IMR-90 (cell line): ENCODE measurements around the gene TCOF1. TPM values are rescaled to one million over a fixed set of nuclear protein-coding genes. Genes with fewer than 3 reads are reported as not detected.

Experiments
- ATAC-seq: fragments of 200-7000 bp; cut with Tn5 transposase; 2 replicates; pipeline ENCODE4 v1.9.1; 2020; ENCODE audit warnings: low read depth, mild to moderate bottlenecking, moderate library complexity
- BruUV-seq: library from RNA; stranded (reverse); fragments of 400-500 nt; replicated peaks from 2 replicates; lab custom pipeline; 2021; lab: Mats Ljungman, UMichigan
- CTCF ChIA-PET: fragments of 300-600 bp; formaldehyde crosslinking; extraction: SDS; loops from one replicate; lab custom pipeline; 2021; ENCODE audit warnings: antibody characterized with exemption; lab: Yijun Ruan, JAX
- POLR2A ChIA-PET: fragments of 300-600 bp; sonication (Branson Sonifier 250); formaldehyde crosslinking; loops from one replicate; lab custom pipeline; 2022; ENCODE audit warnings: antibody characterized with exemption; ENCODE audit not compliant: unreplicated experiment; lab: Charles Lee
- DNase-seq: peaks from one replicate; pipeline ENCODE4 v3.0.0; 2013
- H2AFZ ChIP-seq: replicated peaks from 2 replicates; pipeline ENCODE3; 2013; ENCODE audit warnings: low read length, mild to moderate bottlenecking; ENCODE audit not compliant: poor library complexity
- H2AK5ac ChIP-seq: 2 replicates; pipeline ENCODE4 v1.6.1; 2013; ENCODE audit warnings: low read depth, low read length, inconsistent platforms
- H2AK9ac ChIP-seq: replicated peaks from 2 replicates; pipeline ENCODE3; 2013; ENCODE audit warnings: mild to moderate bottlenecking, low read depth, low read length, moderate library complexity; ENCODE audit not compliant: poor library complexity
- H2BK120ac ChIP-seq: 2 replicates; pipeline ENCODE4 v1.6.1; 2013; ENCODE audit warnings: low read depth, low read length, inconsistent platforms
- H2BK15ac ChIP-seq: 3 replicates; pipeline ENCODE4 v1.6.1; 2013; ENCODE audit warnings: low read depth, low read length, inconsistent platforms
- H2BK20ac ChIP-seq: 2 replicates; pipeline ENCODE4 v1.6.1; 2013; ENCODE audit warnings: low read depth, mild to moderate bottlenecking, inconsistent platforms, low read length, moderate library complexity
- H2BK5ac ChIP-seq: 2 replicates; pipeline ENCODE4 v1.6.1; 2013; ENCODE audit warnings: mild to moderate bottlenecking, low read depth, low read length, inconsistent platforms; ENCODE audit not compliant: poor library complexity, severe bottlenecking
- H3K14ac ChIP-seq: replicated peaks from 2 replicates; pipeline ENCODE4 v1.6.1; 2013; ENCODE audit warnings: low read depth, low read length, inconsistent platforms
- H3K18ac ChIP-seq: 2 replicates; pipeline ENCODE4 v1.6.1; 2013; ENCODE audit warnings: low read depth, low read length, control low read depth
- H3K23ac ChIP-seq: 2 replicates; pipeline ENCODE4 v1.6.1; 2013; ENCODE audit warnings: low read depth, low read length, inconsistent platforms
- H3K27ac ChIP-seq: 2 replicates; pipeline ENCODE4 v1.5.1; 2013; ENCODE audit warnings: mild to moderate bottlenecking, control low read depth, low read length; ENCODE audit not compliant: insufficient read depth
- H3K27me3 ChIP-seq: 2 replicates; pipeline ENCODE4 v1.6.1; 2013; ENCODE audit warnings: low read length; ENCODE audit not compliant: control insufficient read depth, insufficient read depth
- H3K36me3 ChIP-seq: 2 replicates; pipeline ENCODE4 v1.6.1; 2013; ENCODE audit warnings: low read length, mixed read lengths; ENCODE audit not compliant: control insufficient read depth, insufficient read depth
- H3K4ac ChIP-seq: 2 replicates; pipeline ENCODE4 v1.6.1; 2013; ENCODE audit warnings: low read depth, low read length, inconsistent platforms
- H3K4me1 ChIP-seq: 2 replicates; pipeline ENCODE4 v1.6.1; 2013; ENCODE audit warnings: low read length, mixed read lengths; ENCODE audit not compliant: control insufficient read depth, insufficient read depth
- H3K4me2 ChIP-seq: 2 replicates; pipeline ENCODE4 v1.6.1; 2013; ENCODE audit warnings: low read depth, mild to moderate bottlenecking, control low read depth, low read length, moderate library complexity
- H3K4me3 ChIP-seq: 2 replicates; pipeline ENCODE4 v1.5.1; 2013; ENCODE audit warnings: low read depth, mild to moderate bottlenecking, control low read depth, low read length, moderate library complexity; ENCODE audit not compliant: insufficient read depth
- H3K56ac ChIP-seq: 2 replicates; pipeline ENCODE4 v1.6.1; 2013; ENCODE audit warnings: low read length, inconsistent platforms; ENCODE audit not compliant: insufficient read depth; ENCODE audit errors: extremely low read depth
- H3K79me1 ChIP-seq, 2 experiments: 2 replicates each; pipeline ENCODE4 v1.6.1; 2013; ENCODE audit warnings: low read length in 2 of 2, inconsistent platforms in 1 of 2, low read depth in 1 of 2
- H3K9ac ChIP-seq: 2 replicates; pipeline ENCODE4 v1.6.1; 2013; ENCODE audit warnings: low read depth, low read length, control low read depth
- H3K9me1 ChIP-seq: 2 replicates; pipeline ENCODE4 v1.6.1; 2013; ENCODE audit warnings: low read length, inconsistent platforms; ENCODE audit not compliant: insufficient read depth
- H3K9me3 ChIP-seq: 2 replicates; pipeline ENCODE4 v1.6.1; 2013; ENCODE audit warnings: low read length; ENCODE audit not compliant: control insufficient read depth, insufficient read depth
- H4K20me1 ChIP-seq: 2 replicates; pipeline ENCODE4 v1.6.1; 2013; ENCODE audit warnings: low read length, inconsistent platforms; ENCODE audit not compliant: insufficient read depth
- H4K5ac ChIP-seq: 2 replicates; pipeline ENCODE4 v1.6.1; 2013; ENCODE audit warnings: mild to moderate bottlenecking, low read depth, low read length, control low read depth
- H4K8ac ChIP-seq, 2 experiments: 2 replicates each; pipeline ENCODE4 v1.6.1; 2013; ENCODE audit warnings: low read depth in 2 of 2, low read length in 2 of 2, control low read depth in 1 of 2, inconsistent platforms in 1 of 2
- H4K91ac ChIP-seq: 2 replicates; pipeline ENCODE4 v1.6.1; 2013; ENCODE audit warnings: low read depth, low read length, inconsistent platforms; ENCODE audit not compliant: insufficient read depth
- BHLHE40 ChIP-seq: fragments of 150-350 bp; IDR thresholded peaks from 2 replicates; pipeline ENCODE4 v1.6.1; 2016; ENCODE audit warnings: mild to moderate bottlenecking, low read depth, low read length
- FOS ChIP-seq: fragments of 150-350 bp; IDR thresholded peaks from 2 replicates; pipeline ENCODE4 v1.6.1; 2016; ENCODE audit warnings: low read depth, low read length
- POLR2A ChIP-seq: IDR thresholded peaks from 2 replicates; pipeline ENCODE4 v1.6.1; 2012; ENCODE audit warnings: mild to moderate bottlenecking, low read depth, low read length
- RCOR1 ChIP-seq: IDR thresholded peaks from 2 replicates; pipeline ENCODE4 v1.6.1; 2012; ENCODE audit warnings: mild to moderate bottlenecking, low read length, improper control_type of control experiment; ENCODE audit not compliant: insufficient replicate concordance
- WGBS, 2 experiments: methylation state at CpG; one replicate each; pipeline versions ENCODE4 v1.1.5 to v1.1.7; 2013; ENCODE audit warnings: missing lambda C conversion rate in 2 of 2; ENCODE audit not compliant: insufficient read length in 1 of 2; ENCODE audit errors: extremely low coverage in 2 of 2; 5-methylcytosine and 5-hydroxymethylcytosine counted together
- dilution Hi-C: fragments of 300-500 bp; cut with HindIII; formaldehyde crosslinking; loops from one replicate; pipeline ENCODE4 v1.14.3; 2018; ENCODE audit warnings: low sequenced_read_pairs; ENCODE audit not compliant: unreplicated experiment
- in situ Hi-C: fragments of 300-500 bp; cut with MboI; formaldehyde crosslinking; loops from 3 replicates; pipeline ENCODE4 v1.14.3; 2019; ENCODE audit warnings: low sequenced_read_pairs, inconsistent platforms, mixed read lengths
- intact Hi-C: fragments of 100-400 bp; cut with micrococcal nuclease; formaldehyde crosslinking; loops from 2 replicates; pipeline ENCODE4 v1.10.0; 2022
- polyA plus RNA-seq, 3 experiments: library from polyadenylated mRNA; depleted of rRNA; stranded (reverse); fragments of >200 nt; gene quantifications; 2 replicates each; pipeline ENCODE4 v1.2.3, GENCODE V29; 2012; ENCODE audit warnings: low replicate concordance in 1 of 3
- total RNA-seq: library from RNA; depleted of rRNA; stranded (reverse); fragments of >200 nt; gene quantifications from 2 replicates; pipeline ENCODE4 v1.2.3, GENCODE V29; 2012; rRNA removed
- TF ChIP-seq, protein P1 (sequence below): fragments of 150-350 bp; IDR thresholded peaks from 2 replicates; pipeline ENCODE4 v1.6.1; 2017; ENCODE audit warnings: mild to moderate bottlenecking, antibody characterized with exemption, low read length, low read depth
- TF ChIP-seq, protein P2 (sequence below): fragments of 150-350 bp; IDR thresholded peaks from 2 replicates; pipeline ENCODE4 v1.6.1; 2016; ENCODE audit warnings: low read depth, mild to moderate bottlenecking, low read length, moderate library complexity, borderline replicate concordance

The TCOF1 gene
- total and polyA plus RNA-seq, 2 of the 4 experiments (the other 2 are of a cell fraction), result 18.2 to 19.7 TPM

DNA sequence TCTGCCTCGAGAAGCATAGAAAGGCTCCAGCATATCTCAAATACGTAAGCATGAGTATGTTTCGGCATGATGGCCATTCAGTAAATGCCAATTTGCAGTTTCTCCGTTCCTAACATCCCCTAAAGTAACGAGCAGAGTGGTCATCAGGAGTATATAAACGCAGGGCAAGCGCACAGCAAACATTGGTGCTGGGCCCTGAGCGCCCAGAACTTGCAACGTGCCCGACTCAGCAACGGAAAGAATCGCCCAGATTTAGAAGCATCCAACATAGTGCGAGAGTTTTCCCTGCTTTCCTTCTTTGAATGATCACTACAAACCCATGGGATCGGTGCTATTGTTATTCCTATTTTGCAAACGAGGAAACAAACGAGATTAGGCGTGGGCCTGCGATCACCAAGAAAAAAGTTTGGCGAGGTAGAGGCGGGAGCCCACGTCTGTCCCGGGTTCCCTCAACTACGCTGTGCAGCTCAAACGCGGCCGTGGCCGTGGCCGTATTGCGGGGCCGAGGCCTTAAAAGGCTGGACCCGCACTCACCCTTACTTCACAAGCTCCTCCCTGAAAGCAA lies 91.5 kb downstream of the TCOF1 start:
- ChIA-PET POLR2A (interaction anchor here (0.7 to 1.0 kb wide), 2 partner anchors 81 to 701 kb away, joined by 3 read pairs; no protein-coding TSS in a partner anchor), CTCF (no interaction called here)
- Histone ChIP-seq H3K14ac (peak overlapping the region; percentile 96), H3K9me3 (no peaks in the 10 kb centered on the region), H2BK5ac (peak overlapping the region; percentile 83), H3K23ac (peak overlapping the region; percentile 94), H3K4ac (peak overlapping the region; percentile 94), H3K36me3 (peaks cover 41% of the 10 kb centered on the region), H3K4me3 (peak overlapping the region; percentile 81), H2BK20ac (no peak overlapping the region), H4K91ac (peak overlapping the region; percentile 80), H2AK9ac (peak overlapping the region; percentile 97), H2BK120ac (0 out of 2 replicates have a peak overlapping the region, but pooled peaks have one; percentile 24), H3K79me1 (peaks cover 28 to 52% of the 10 kb centered on the region in 2 experiments), H4K20me1 (peaks cover 55% of the 10 kb centered on the region), H2AFZ (peak overlapping the region; percentile 98), H3K9me1 (peaks cover 9% of the 10 kb centered on the region), H4K5ac (peak overlapping the region; percentile 62), H2BK15ac (no peak overlapping the region), H3K27ac (peak overlapping the region; percentile 97), H3K4me2 (peak overlapping the region; percentile 85), H3K56ac (peak overlapping the region; percentile 95), H3K9ac (peak overlapping the region; percentile 99), H3K18ac (peak overlapping the region; percentile 39), H2AK5ac (peak overlapping the region; percentile 98), H4K8ac (peak overlapping the region; percentile 87 to 99), H3K4me1 (peaks cover 4% of the 10 kb centered on the region), H3K27me3 (no peaks in the 10 kb centered on the region)
- WGBS, 2 experiments, result 2% methylated on average over 14 of the region's 31 CpGs; no CpG with 5 or more reads in 1 of the 2 experiments
- TSS peak; percentile 82 for BruUV-seq
- ATAC-seq (peak; percentile 52), DNase-seq (no peak)
- in situ Hi-C loops, result loop anchor here (25.0 kb wide), 2 partner anchors 612 to 812 kb away; no protein-coding TSS in a partner anchor
- intact Hi-C loops, result no loop called here
- dilution Hi-C loops, result no loop called here
- TF ChIP-seq FOS, result no peak
- no peak for TF ChIP-seq BHLHE40
- TF ChIP-seq, protein P1, sequence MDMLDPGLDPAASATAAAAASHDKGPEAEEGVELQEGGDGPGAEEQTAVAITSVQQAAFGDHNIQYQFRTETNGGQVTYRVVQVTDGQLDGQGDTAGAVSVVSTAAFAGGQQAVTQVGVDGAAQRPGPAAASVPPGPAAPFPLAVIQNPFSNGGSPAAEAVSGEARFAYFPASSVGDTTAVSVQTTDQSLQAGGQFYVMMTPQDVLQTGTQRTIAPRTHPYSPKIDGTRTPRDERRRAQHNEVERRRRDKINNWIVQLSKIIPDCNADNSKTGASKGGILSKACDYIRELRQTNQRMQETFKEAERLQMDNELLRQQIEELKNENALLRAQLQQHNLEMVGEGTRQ, result no peak
- no peak for TF ChIP-seq POLR2A
- TF ChIP-seq RCOR1, result no peak
- TF ChIP-seq, protein P2, sequence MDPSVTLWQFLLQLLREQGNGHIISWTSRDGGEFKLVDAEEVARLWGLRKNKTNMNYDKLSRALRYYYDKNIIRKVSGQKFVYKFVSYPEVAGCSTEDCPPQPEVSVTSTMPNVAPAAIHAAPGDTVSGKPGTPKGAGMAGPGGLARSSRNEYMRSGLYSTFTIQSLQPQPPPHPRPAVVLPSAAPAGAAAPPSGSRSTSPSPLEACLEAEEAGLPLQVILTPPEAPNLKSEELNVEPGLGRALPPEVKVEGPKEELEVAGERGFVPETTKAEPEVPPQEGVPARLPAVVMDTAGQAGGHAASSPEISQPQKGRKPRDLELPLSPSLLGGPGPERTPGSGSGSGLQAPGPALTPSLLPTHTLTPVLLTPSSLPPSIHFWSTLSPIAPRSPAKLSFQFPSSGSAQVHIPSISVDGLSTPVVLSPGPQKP, result no peak

Other genes starting within 250 kb of the TCOF1 start
- gene PDGFRB, start 201.9 kb upstream of the TCOF1 start, total RNA-seq, result 81.9 and 108 TPM in 2 replicates
- 122 and 124 TPM in 2 replicates for gene PDGFRB, start 201.9 kb upstream of the TCOF1 start, polyA plus RNA-seq (2012; rRNA removed)
- gene CDX1, start 190.9 kb upstream of the TCOF1 start, total RNA-seq, result 0.18 TPM in 1 of 2 replicates, not detected in the other
- gene CDX1, start 190.9 kb upstream of the TCOF1 start, polyA plus RNA-seq (2012; rRNA removed), result 0.22 and 0.24 TPM in 2 replicates
- gene SLC6A7, start 167.6 kb upstream of the TCOF1 start, total RNA-seq, result under 0.01 TPM in 1 of 2 replicates, not detected in the other
- not detected in 2 replicates for gene SLC6A7, start 167.6 kb upstream of the TCOF1 start, polyA plus RNA-seq (2012; rRNA removed)
- under 0.01 and 0.18 TPM in 2 replicates for gene CAMK2A, start 67.9 kb upstream of the TCOF1 start, total RNA-seq
- gene CAMK2A, start 67.9 kb upstream of the TCOF1 start, polyA plus RNA-seq (2012; rRNA removed), result 0.17 and 0.19 TPM in 2 replicates
- gene ARSI, start 54.8 kb upstream of the TCOF1 start, total RNA-seq, result 15.0 and 15.2 TPM in 2 replicates
- gene ARSI, start 54.8 kb upstream of the TCOF1 start, polyA plus RNA-seq (2012; rRNA removed), result 14.8 and 15.5 TPM in 2 replicates
- 0.18 and 0.28 TPM in 2 replicates for gene CD74, start 55.2 kb downstream of the TCOF1 start, total RNA-seq
- 1.1 and 1.5 TPM in 2 replicates for gene CD74, start 55.2 kb downstream of the TCOF1 start, polyA plus RNA-seq (2012; rRNA removed)
- gene RPS14, start 92.0 kb downstream of the TCOF1 start, total RNA-seq, result 7,310 and 7,583 TPM in 2 replicates
- gene RPS14, start 92.0 kb downstream of the TCOF1 start, polyA plus RNA-seq (2012; rRNA removed), result 6,296 and 6,747 TPM in 2 replicates
- gene NDST1, start 150.4 kb downstream of the TCOF1 start, total RNA-seq, result 30.3 and 30.5 TPM in 2 replicates
- gene NDST1, start 150.4 kb downstream of the TCOF1 start, polyA plus RNA-seq (2012; rRNA removed), result 80.4 and 101 TPM in 2 replicates